Astrocyte of the cerebellum (primary cell): Measurements from ENCODE around the gene FRAT2.

ENCODE experiments used
- DNase-seq: peaks from one replicate; pipeline ENCODE4 v3.0.0-alpha.2; 2011; ENCODE audit warnings: low read depth
- H3K4me3 ChIP-seq: 2 replicates; pipeline ENCODE4 v1.5.1; 2011; ENCODE audit warnings: mild to moderate bottlenecking, low read depth, low read length, moderate library complexity
- in situ Hi-C: cut with HindIII; loops from 2 replicates; pipeline ENCODE4 v1.10.0; 2017; ENCODE audit warnings: low sequenced_read_pairs
- TF ChIP-seq, protein P1 (sequence below): IDR thresholded peaks from 2 replicates; pipeline ENCODE4 v1.5.1; 2012; ENCODE audit warnings: low read length, low read depth, moderate library complexity, mild to moderate bottlenecking; ENCODE audit errors: missing control alignments

FRAT2 gene

GRCh38 chr10:97365761-97366351 is 31.3 kb upstream of the FRAT2 start:
- no peak overlapping the region for H3K4me3 ChIP-seq
- in situ Hi-C loops: no loop called here
- TF ChIP-seq, protein P1, sequence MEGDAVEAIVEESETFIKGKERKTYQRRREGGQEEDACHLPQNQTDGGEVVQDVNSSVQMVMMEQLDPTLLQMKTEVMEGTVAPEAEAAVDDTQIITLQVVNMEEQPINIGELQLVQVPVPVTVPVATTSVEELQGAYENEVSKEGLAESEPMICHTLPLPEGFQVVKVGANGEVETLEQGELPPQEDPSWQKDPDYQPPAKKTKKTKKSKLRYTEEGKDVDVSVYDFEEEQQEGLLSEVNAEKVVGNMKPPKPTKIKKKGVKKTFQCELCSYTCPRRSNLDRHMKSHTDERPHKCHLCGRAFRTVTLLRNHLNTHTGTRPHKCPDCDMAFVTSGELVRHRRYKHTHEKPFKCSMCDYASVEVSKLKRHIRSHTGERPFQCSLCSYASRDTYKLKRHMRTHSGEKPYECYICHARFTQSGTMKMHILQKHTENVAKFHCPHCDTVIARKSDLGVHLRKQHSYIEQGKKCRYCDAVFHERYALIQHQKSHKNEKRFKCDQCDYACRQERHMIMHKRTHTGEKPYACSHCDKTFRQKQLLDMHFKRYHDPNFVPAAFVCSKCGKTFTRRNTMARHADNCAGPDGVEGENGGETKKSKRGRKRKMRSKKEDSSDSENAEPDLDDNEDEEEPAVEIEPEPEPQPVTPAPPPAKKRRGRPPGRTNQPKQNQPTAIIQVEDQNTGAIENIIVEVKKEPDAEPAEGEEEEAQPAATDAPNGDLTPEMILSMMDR: no peak
- no peak for DNase-seq

- DNase-seq: no peak
- H3K4me3 ChIP-seq: no peak overlapping the region
- TF ChIP-seq, protein P1: no peak
- in situ Hi-C loops: no loop called here
Observed at GRCh38 chr10:97363071-97363470, 28.5 kb upstream of the FRAT2 start.

DNA sequence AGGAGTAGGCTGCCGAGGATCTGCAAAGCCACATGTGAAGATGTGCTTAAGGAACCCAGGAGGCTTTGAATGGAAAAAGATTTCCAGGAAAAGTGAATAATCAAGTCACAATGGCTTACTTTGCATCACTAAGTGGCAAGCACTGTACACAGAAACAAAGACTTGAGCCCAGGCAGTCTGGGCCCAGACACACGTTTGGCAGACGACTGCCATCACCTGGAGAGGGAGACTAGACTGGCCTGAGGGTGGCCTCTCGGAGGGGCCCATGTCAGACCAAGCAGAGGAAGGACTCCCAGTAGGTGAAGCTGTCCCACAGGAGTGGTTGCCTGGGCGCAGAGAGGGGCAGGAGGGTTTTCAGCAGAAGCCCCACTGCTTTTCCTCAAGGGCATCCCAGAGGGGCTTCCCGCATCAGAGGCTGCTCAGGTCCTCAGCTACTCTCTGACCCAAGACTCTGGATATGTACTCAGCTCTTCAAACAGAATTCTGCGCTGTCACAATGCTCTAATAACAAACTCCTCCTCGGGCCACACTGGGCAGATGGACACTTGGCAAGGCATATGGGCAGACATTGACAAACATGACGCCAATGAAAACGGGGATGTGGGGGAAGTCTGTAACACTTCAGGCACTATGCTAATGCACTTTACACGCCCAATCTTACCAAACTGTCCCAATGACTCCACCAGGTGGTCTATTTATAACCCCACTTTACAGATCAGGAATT is 27.9 kb upstream of the FRAT2 start:
- in situ Hi-C loops: no loop called here
- DNase-seq: no peak
- TF ChIP-seq, protein P1: no peak
- H3K4me3 ChIP-seq: no peak overlapping the region

DNA sequence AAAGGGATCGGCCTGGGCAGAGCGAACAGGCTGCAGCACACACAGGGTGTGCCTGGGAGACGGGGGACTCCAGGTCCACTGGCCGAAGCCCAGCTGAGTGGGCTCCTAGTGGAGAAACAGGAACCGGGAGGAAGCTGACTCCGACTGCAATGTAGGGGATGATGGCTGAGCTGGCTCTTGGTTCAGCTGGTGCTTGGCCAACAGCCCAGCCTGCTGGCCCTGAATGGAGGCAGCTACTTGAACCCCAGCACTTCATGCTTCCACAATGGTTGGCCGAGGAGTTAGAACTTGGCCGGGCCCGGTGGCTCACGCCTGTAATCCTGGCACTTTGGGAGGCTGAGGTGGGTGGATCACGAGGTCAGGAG is 27.0 kb upstream of the FRAT2 start:
- no peak for DNase-seq
- H3K4me3 ChIP-seq: no peak overlapping the region
- in situ Hi-C loops: no loop called here
- TF ChIP-seq, protein P1: no peak

DNA sequence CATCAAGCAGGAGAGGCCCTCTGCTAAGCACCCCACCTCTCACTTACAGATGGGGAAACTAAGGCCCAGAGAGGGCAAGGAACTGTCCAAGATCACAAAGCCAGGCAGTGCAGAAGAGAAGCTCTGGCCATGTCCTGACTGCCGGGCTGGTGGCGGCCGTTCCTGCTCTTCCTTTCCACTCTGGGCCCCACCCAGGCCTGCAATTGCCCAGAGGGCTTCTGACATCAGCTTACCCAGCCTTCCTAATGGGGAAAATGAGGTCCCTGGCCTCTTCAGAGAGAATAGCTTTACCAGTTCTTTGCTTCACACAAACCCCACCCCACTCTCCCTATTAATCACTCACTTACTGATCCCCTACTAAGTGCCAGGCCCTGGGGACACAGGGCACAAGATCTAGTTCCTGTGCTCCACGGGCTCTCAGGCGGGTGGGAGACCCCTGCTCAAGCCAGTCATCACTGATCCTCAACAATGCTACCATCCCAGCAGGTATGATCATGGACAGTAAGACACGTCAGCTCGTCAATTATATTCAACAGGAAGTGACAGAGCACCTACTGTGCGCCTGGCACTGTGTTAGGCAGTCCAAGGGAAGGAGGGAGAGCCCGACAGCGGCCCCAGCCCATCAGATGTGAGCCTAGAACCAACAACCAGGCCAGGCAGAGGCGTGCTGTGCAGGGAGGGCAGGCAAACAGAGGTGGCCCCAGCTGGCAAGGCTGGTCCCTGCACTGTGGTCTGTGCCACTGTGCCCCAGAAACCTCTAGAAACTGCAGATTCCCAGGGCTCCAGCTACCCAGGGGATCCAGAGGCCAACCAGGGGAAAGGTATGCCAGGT is 26.4 kb upstream of the FRAT2 start:
- no peak for DNase-seq
- TF ChIP-seq, protein P1: no peak
- in situ Hi-C loops: no loop called here
- no peak overlapping the region for H3K4me3 ChIP-seq

GRCh38 chr10:97358781-97359180 is 24.3 kb upstream of the FRAT2 start:
- TF ChIP-seq, protein P1: no peak
- in situ Hi-C loops: no loop called here
- DNase-seq: no peak
- H3K4me3 ChIP-seq: no peak overlapping the region
